GM12891 (cell line): ENCODE data around the gene JMJD7.

Experiments used
- PAX5 ChIP-seq: IDR thresholded peaks from 2 replicates; pipeline ENCODE4 v1.6.1; 2011; ENCODE audit warnings: low read length, moderate library complexity, mild to moderate bottlenecking; ENCODE audit not compliant: insufficient read depth, severe bottlenecking
- POLR2A ChIP-seq: IDR thresholded peaks from 2 replicates; pipeline ENCODE4 v1.6.1; 2011; ENCODE audit warnings: low read depth, low read length, control low read depth
- POLR2AphosphoS5 ChIP-seq: IDR thresholded peaks from 2 replicates; pipeline ENCODE4 v1.6.1; 2011; ENCODE audit warnings: low read depth, low read length, control low read depth
- SPI1 ChIP-seq: IDR thresholded peaks from 2 replicates; pipeline ENCODE4 v1.6.1; 2011; ENCODE audit warnings: low read depth, low read length, control low read depth
- TAF1 ChIP-seq: IDR thresholded peaks from 2 replicates; pipeline ENCODE4 v1.6.1; 2011; ENCODE audit warnings: low read depth, low read length, control low read depth

- TF ChIP-seq TAF1 = no peak
- no peak for TF ChIP-seq POLR2A
- no peak for TF ChIP-seq POLR2AphosphoS5
- TF ChIP-seq SPI1 = no peak
- no peak for TF ChIP-seq PAX5
Measured at GRCh38 chr15:41804361-41804760, 23.5 kb upstream of the JMJD7 start.
